OCI-LY1 (cell line): ENCODE data around the gene DNASE1L2.

Experiments used
- H2AFZ ChIP-seq: fragments of 200-600 bp; sonication (generic), shearing (Covaris generic); 2 replicates; pipeline ENCODE4 v1.6.0; 2014; ENCODE audit warnings: antibody characterized with exemption, mild to moderate bottlenecking, low read length
- H3F3A ChIP-seq: fragments of 200-600 bp; sonication (generic), shearing (Covaris generic); 2 replicates; pipeline ENCODE4 v1.6.0; 2014; ENCODE audit warnings: mild to moderate bottlenecking, antibody characterized with exemption, low read length, moderate library complexity; ENCODE audit not compliant: insufficient read depth
- H3K27ac ChIP-seq: fragments of 200-600 bp; sonication (generic); 2 replicates; pipeline ENCODE4 v1.5.1; 2014; ENCODE audit warnings: low read length, mixed run types, mild to moderate bottlenecking, low read depth; ENCODE audit not compliant: poor library complexity, severe bottlenecking
- H3K27me3 ChIP-seq: fragments of 200-600 bp; sonication (generic); 2 replicates; pipeline ENCODE4 v1.6.0; 2014; ENCODE audit warnings: antibody characterized with exemption, mild to moderate bottlenecking, low read length, moderate library complexity; ENCODE audit not compliant: insufficient read depth
- H3K36me3 ChIP-seq: fragments of 200-600 bp; sonication (generic); 2 replicates; pipeline ENCODE4 v1.6.1; 2014; ENCODE audit warnings: mild to moderate bottlenecking, antibody characterized with exemption, low read length, moderate library complexity, mixed read lengths; ENCODE audit not compliant: insufficient read depth
- H3K4me1 ChIP-seq: fragments of 200-600 bp; sonication (generic); 2 replicates; pipeline ENCODE4 v1.5.1; 2014; ENCODE audit warnings: mild to moderate bottlenecking, low read length, moderate library complexity; ENCODE audit not compliant: insufficient read depth, severe bottlenecking
- H3K4me2 ChIP-seq: fragments of 200-600 bp; sonication (generic), shearing (Covaris generic); 2 replicates; pipeline ENCODE4 v1.6.1; 2014; ENCODE audit warnings: low read length
- H3K4me3 ChIP-seq: fragments of 200-600 bp; sonication (generic); 2 replicates; pipeline ENCODE4 v1.5.1; 2014; ENCODE audit warnings: low read length, low read depth, mild to moderate bottlenecking, mixed read lengths; ENCODE audit not compliant: poor library complexity, severe bottlenecking
- H3K79me2 ChIP-seq: fragments of 200-600 bp; shearing (Covaris generic); 2 replicates; pipeline ENCODE4 v1.6.1; 2016; ENCODE audit warnings: mixed run types, low read length, mixed read lengths; ENCODE audit not compliant: insufficient read depth
- H3K9ac ChIP-seq: fragments of 200-600 bp; sonication (generic), shearing (Covaris generic); 2 replicates; pipeline ENCODE4 v1.6.1; 2014; ENCODE audit warnings: mild to moderate bottlenecking, low read length, mixed read lengths
- H3K9me2 ChIP-seq: fragments of 200-600 bp; sonication (generic), shearing (Covaris generic); 2 replicates; pipeline ENCODE4 v1.6.1; 2014; ENCODE audit warnings: low read depth, mild to moderate bottlenecking, low read length, mixed read lengths
- H3K9me3 ChIP-seq: fragments of 200-600 bp; shearing (Covaris generic); 2 replicates; pipeline ENCODE4 v1.6.1; 2014; ENCODE audit warnings: low read length, mixed read lengths
- H4K20me1 ChIP-seq: fragments of 200-600 bp; sonication (generic), shearing (Covaris generic); 2 replicates; pipeline ENCODE4 v1.6.0; 2016; ENCODE audit warnings: mild to moderate bottlenecking, low read length; ENCODE audit not compliant: insufficient read depth
- EZH2 ChIP-seq: fragments of 200-600 bp; sonication (generic), shearing (Covaris generic); IDR thresholded peaks from 2 replicates; pipeline ENCODE4 v1.8.0; 2017; ENCODE audit warnings: borderline replicate concordance, mixed run types, mild to moderate bottlenecking, antibody characterized with exemption, low read length, moderate library complexity, mixed read lengths
- TF ChIP-seq, protein P1 (sequence below): fragments of 200-600 bp; sonication (generic), shearing (Covaris generic); IDR thresholded peaks from 2 replicates; pipeline ENCODE4 v1.5.1; 2017; ENCODE audit warnings: mild to moderate bottlenecking, antibody characterized with exemption, low read length, moderate library complexity, mixed read lengths

The DNASE1L2 gene

DNA sequence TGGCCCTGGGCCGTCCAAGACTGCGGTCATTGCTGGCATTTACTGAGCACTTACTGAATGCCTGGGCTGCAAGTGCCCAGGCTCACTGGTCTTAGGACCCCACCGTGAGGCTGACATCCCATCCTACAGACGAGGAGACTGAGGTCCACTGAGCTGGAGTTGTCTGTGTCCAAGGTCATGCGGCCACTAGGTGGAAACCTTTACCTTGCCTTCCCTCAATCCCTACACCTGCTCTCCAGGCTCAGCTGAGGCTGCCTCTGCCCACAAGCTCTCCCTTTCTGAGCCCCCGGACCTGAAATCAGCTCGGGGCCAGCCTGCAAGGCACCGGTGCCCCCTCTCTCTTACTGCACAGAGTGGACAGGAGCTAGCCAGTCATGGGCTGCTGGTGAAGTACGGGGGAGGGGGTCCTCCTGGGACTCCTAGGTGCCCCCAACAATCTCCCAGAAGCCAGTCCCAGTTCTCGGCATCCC, 41.4 kb upstream of the DNASE1L2 start:
- H3K4me2 ChIP-seq, result no peak overlapping the region; the same call in 1 of the 2 replicates
- TF ChIP-seq, protein P1, sequence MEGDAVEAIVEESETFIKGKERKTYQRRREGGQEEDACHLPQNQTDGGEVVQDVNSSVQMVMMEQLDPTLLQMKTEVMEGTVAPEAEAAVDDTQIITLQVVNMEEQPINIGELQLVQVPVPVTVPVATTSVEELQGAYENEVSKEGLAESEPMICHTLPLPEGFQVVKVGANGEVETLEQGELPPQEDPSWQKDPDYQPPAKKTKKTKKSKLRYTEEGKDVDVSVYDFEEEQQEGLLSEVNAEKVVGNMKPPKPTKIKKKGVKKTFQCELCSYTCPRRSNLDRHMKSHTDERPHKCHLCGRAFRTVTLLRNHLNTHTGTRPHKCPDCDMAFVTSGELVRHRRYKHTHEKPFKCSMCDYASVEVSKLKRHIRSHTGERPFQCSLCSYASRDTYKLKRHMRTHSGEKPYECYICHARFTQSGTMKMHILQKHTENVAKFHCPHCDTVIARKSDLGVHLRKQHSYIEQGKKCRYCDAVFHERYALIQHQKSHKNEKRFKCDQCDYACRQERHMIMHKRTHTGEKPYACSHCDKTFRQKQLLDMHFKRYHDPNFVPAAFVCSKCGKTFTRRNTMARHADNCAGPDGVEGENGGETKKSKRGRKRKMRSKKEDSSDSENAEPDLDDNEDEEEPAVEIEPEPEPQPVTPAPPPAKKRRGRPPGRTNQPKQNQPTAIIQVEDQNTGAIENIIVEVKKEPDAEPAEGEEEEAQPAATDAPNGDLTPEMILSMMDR, result peak; percentile 59
- TF ChIP-seq EZH2, result no peak
- peaks cover 19% of the 10 kb centered on the region; the same call in 1 of the 2 replicates for H3K27me3 ChIP-seq
- H3K4me1 ChIP-seq, result peaks cover 3% of the 10 kb centered on the region
- no peaks in the 10 kb centered on the region for H3F3A ChIP-seq
- H3K36me3 ChIP-seq, result no peaks in the 10 kb centered on the region
- no peak overlapping the region for H3K4me3 ChIP-seq
- no peak overlapping the region for H3K9ac ChIP-seq
- no peaks in the 10 kb centered on the region for H3K79me2 ChIP-seq
- no peaks in the 10 kb centered on the region for H3K9me3 ChIP-seq
- no peaks in the 10 kb centered on the region for H3K9me2 ChIP-seq
- no peaks in the 10 kb centered on the region for H4K20me1 ChIP-seq
- H3K27ac ChIP-seq, result no peak overlapping the region
- no peak overlapping the region for H2AFZ ChIP-seq

DNA sequence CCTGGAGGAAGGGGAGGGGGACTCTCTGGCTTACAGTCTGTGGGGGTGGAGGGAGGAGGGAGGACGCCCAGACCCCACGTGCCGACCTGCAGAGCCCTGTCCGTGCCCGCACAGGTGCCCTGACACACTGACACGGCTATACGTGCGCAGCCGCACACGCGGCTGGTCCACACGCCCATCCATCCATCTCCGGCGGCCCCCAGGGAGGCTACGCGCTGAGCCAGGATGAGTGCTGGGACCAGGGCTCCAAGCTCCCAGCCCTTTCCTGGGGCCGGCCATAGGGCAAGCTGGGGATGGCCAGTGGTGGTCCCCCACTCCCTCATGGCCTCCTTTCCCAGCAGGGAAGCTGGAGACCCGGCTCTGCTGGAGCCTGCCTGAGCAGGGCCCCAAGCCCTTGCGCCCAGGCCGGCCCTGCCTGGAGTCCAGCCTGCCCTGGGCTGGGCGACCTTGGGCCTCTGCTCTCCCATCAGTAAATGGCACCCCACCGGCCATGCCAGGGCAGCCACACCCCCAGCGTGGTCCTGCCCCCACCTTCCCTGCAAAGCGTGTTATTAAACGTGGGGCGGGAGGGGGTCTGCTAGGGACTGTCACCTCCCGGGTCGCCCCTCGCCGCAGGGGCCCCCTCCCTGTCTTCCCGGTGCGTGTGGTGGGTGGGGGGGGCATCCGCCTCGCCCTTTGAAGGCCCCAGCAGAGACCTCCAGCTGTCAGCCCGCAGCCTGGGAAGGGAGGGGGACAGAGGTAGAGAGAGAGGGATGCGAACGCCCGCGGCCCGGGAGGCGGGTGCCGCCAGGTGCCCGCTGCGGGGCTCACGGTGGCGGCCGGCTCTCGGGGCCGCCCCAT, 40.7 kb upstream of the DNASE1L2 start:
- Histone ChIP-seq H3K4me1 (peaks cover 3% of the 10 kb centered on the region), H3K27ac (no peak overlapping the region), H2AFZ (no peak overlapping the region), H3K36me3 (no peaks in the 10 kb centered on the region), H3K4me2 (peak overlapping the region; percentile 41), H3K79me2 (no peaks in the 10 kb centered on the region), H3K9me3 (no peaks in the 10 kb centered on the region), H3F3A (no peaks in the 10 kb centered on the region), H3K9me2 (no peaks in the 10 kb centered on the region), H4K20me1 (no peaks in the 10 kb centered on the region), H3K4me3 (peak overlapping the region; percentile 0), H3K27me3 (peaks cover 26% of the 10 kb centered on the region; the same call in 1 of the 2 replicates), H3K9ac (no peak overlapping the region)
- TF ChIP-seq, protein P1, result no peak
- no peak for TF ChIP-seq EZH2

DNA sequence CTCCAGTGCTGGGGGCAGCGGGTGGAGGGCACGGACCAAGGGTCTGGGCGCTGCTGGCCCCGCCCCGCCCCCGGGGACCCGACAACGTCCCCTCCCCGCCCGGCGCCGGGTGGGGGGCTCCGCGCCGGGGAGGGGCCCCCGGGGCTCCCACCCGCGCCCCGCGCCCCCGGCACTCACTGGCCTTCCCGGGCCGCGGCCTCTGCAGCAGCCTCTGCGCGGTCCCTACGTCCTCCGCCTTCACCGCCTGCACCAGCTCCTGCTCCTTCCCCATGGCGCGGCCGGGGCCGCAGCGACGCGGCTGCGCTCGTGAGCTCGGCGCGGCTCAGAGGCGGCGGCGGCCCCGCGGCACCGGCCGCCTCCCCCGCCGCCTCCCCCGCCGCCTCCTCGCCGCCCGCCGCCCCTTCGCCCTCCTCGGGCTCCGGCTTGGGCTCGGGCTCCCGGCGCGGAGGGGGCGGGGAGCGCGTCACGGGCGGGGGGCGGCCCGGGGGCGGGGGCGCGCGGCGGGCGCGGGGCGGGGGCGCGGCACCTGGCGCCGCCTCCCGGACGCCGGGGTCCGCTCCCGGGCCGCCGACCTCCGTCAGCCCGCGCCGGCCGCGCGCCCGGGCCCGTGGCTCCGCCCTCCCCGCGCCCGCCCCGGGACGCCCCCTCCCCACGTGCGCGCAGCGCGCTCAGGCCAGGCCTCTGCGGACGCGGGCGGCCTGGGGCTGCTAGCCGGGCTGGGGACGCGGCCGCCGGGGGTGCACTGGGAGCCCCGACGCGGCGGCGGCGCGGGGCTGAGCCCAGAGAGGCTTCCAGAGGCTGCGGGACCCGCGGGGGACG, 39.9 kb upstream of the DNASE1L2 start, which contains the start of gene CASKIN1:
TSS of gene CASKIN1 (minus strand) at position 444 of the 819 bp plus-strand sequence. CDS start at position 271, 173 bp downstream.
- TF ChIP-seq EZH2, result no peak
- TF ChIP-seq, protein P1, result no peak

More for the DNA sequence above, 39.9 kb upstream of the DNASE1L2 start, which contains the start of gene CASKIN1:
- Histone ChIP-seq H3K9me2 (no peaks in the 10 kb centered on the region), H3K4me2 (peak within 1 kb of the TSS; percentile 41), H3K9ac (no peak within 1 kb of the TSS), H3K36me3 (no peaks in the 10 kb centered on the region), H3K9me3 (no peaks in the 10 kb centered on the region), H3K4me3 (peak within 1 kb of the TSS; percentile 0), H3K27ac (no peak within 1 kb of the TSS), H4K20me1 (no peaks in the 10 kb centered on the region), H3F3A (no peaks in the 10 kb centered on the region), H3K4me1 (peaks cover 3% of the 10 kb centered on the region), H2AFZ (no peak within 1 kb of the TSS), H3K27me3 (peaks cover 31% of the 10 kb centered on the region; the same call in 1 of the 2 replicates), H3K79me2 (no peaks in the 10 kb centered on the region)
